Measurements from ENCODE around the gene TANGO6. TPM values are rescaled to one million over a fixed set of nuclear protein-coding genes. Genes with fewer than 3 reads are reported as not detected.

The TANGO6 gene
- polyA plus RNA-seq, 1 experiment: 14.6 TPM

- TF ChIP-seq, protein P1, sequence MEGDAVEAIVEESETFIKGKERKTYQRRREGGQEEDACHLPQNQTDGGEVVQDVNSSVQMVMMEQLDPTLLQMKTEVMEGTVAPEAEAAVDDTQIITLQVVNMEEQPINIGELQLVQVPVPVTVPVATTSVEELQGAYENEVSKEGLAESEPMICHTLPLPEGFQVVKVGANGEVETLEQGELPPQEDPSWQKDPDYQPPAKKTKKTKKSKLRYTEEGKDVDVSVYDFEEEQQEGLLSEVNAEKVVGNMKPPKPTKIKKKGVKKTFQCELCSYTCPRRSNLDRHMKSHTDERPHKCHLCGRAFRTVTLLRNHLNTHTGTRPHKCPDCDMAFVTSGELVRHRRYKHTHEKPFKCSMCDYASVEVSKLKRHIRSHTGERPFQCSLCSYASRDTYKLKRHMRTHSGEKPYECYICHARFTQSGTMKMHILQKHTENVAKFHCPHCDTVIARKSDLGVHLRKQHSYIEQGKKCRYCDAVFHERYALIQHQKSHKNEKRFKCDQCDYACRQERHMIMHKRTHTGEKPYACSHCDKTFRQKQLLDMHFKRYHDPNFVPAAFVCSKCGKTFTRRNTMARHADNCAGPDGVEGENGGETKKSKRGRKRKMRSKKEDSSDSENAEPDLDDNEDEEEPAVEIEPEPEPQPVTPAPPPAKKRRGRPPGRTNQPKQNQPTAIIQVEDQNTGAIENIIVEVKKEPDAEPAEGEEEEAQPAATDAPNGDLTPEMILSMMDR (IDR thresholded peaks at IDR 0.05; ENCODE audit: insufficient read depth, low read depth, low read length): no peak
- H3K36me3 ChIP-seq (ENCODE audit: control insufficient read depth, insufficient read depth, low read length): peaks cover 6% of the 10 kb centered on the region; the same call in 1 of the 2 replicates
- H3K27me3 ChIP-seq (ENCODE audit: control insufficient read depth, insufficient read depth, low read length): peaks cover 2% of the 10 kb centered on the region; the same call in 1 of the 2 replicates
- no peak overlapping the region for H3K4me3 ChIP-seq (ENCODE audit: low read depth, low read length)
- DNase-seq (ENCODE audit: low read depth): no peak
- ChIA-PET POLR2A (no interaction called here), CTCF (interaction anchor here (1.0 to 1.2 kb wide), 2 partner anchors 178 to 207 kb away, joined by 3 read pairs; no protein-coding TSS in a partner anchor)
Observed at GRCh38 chr16:69108064-69108904, 265.0 kb downstream of the TANGO6 start.

DNA sequence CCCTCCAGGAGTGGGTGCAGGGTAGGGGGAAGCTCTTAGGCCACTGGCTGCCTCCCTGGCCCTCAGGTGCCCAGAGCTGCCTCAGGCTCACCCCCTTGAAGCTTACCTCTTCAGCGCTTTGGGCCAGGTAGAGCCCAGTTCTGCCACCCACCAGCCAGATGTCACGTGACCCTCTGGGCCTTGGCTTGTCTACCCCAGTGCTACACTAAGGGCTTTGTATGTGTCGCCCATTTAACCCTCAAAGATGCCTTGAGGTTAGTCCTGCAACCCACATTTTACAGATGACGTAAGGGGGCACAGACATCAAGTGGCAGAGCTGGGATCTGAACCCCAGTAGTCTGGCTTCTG, 265.5 kb downstream of the TANGO6 start:
- Histone ChIP-seq H3K36me3 (ENCODE audit: control insufficient read depth, insufficient read depth, low read length) (peaks cover 6% of the 10 kb centered on the region; the same call in 1 of the 2 replicates), H3K4me3 (ENCODE audit: low read depth, low read length) (no peak overlapping the region), H3K27me3 (ENCODE audit: control insufficient read depth, insufficient read depth, low read length) (peaks cover 2% of the 10 kb centered on the region; the same call in 1 of the 2 replicates)
- DNase-seq (ENCODE audit: low read depth): no peak
- TF ChIP-seq, protein P1 (IDR thresholded peaks at IDR 0.05; ENCODE audit: insufficient read depth, low read depth, low read length): no peak
- ChIA-PET POLR2A (no interaction called here), CTCF (interaction anchor here (1.0 kb wide), 1 partner anchor 178 kb away, joined by 3 read pairs; no protein-coding TSS in a partner anchor)

DNA sequence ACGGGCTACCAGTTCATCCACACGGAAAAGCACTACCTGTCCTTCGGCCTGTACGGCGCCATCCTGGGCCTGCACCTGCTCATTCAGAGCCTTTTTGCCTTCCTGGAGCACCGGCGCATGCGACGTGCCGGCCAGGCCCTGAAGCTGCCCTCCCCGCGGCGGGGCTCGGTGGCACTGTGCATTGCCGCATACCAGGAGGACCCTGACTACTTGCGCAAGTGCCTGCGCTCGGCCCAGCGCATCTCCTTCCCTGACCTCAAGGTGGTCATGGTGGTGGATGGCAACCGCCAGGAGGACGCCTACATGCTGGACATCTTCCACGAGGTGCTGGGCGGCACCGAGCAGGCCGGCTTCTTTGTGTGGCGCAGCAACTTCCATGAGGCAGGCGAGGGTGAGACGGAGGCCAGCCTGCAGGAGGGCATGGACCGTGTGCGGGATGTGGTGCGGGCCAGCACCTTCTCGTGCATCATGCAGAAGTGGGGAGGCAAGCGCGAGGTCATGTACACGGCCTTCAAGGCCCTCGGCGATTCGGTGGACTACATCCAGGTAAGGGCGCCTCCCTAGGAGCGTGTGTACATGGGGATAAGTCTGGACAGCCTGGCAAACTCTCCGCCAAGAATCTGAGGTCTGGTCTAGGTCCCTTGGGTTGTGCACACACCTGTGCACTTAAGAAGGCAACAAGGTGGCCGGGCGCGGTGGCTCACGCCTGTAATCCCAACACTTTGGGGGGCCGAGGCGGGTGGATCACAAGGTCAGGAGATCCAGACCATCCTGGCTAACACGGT, 266.3 kb downstream of the TANGO6 start:
- POLR2A ChIA-PET: no interaction called here
- no peak for DNase-seq (ENCODE audit: low read depth)
- peaks cover 6% of the 10 kb centered on the region; the same call in 1 of the 2 replicates for H3K36me3 ChIP-seq (ENCODE audit: control insufficient read depth, insufficient read depth, low read length)
- no peak overlapping the region for H3K4me3 ChIP-seq (ENCODE audit: low read depth, low read length)
- H3K27me3 ChIP-seq (ENCODE audit: control insufficient read depth, insufficient read depth, low read length): peaks cover 2% of the 10 kb centered on the region; the same call in 1 of the 2 replicates
- CTCF ChIA-PET: interaction anchor here (1.0 kb wide), 1 partner anchor 179 kb away, joined by 3 read pairs; no protein-coding TSS in a partner anchor
- TF ChIP-seq, protein P1 (IDR thresholded peaks at IDR 0.05; ENCODE audit: insufficient read depth, low read depth, low read length): no peak

- DNase-seq (ENCODE audit: low read depth): no peak
- Histone ChIP-seq H3K4me3 (ENCODE audit: low read depth, low read length) (no peak overlapping the region), H3K27me3 (ENCODE audit: control insufficient read depth, insufficient read depth, low read length) (peaks cover 2% of the 10 kb centered on the region; the same call in 1 of the 2 replicates), H3K36me3 (ENCODE audit: control insufficient read depth, insufficient read depth, low read length) (peaks cover 6% of the 10 kb centered on the region; the same call in 1 of the 2 replicates)
- POLR2A ChIA-PET: no interaction called here
- TF ChIP-seq, protein P1 (IDR thresholded peaks at IDR 0.05; ENCODE audit: insufficient read depth, low read depth, low read length): no peak
- CTCF ChIA-PET: interaction anchor here (0.7 kb wide), 1 partner anchor 13 kb away, joined by 3 read pairs; no protein-coding TSS in a partner anchor
Observed at GRCh38 chr16:69110406-69110805, 267.1 kb downstream of the TANGO6 start.

Measured in BJ (cell line).